ENCODE results near the gene MAP4K1. TPM values are rescaled to one million over a fixed set of nuclear protein-coding genes. Genes with fewer than 3 reads are reported as not detected.

MAP4K1 gene
- total RNA-seq, 1 experiment from 2014 or later: 8.2 TPM

GRCh38 chr19:38542040-38542439 lies 75.7 kb downstream of the MAP4K1 start:
- H3K27me3 ChIP-seq (ENCODE audit: control insufficient read depth, insufficient read depth, low read length): no peaks in the 10 kb centered on the region
- peaks cover 1% of the 10 kb centered on the region for H3K36me3 ChIP-seq (replicated peaks; ENCODE audit: control insufficient read depth, insufficient read depth, low read length)
- no peak overlapping the region for H3K4me3 ChIP-seq (ENCODE audit: insufficient read depth, low read depth, low read length)
- DNase-seq: no peak

GRCh38 chr19:38539751-38540150 lies 78.0 kb downstream of the MAP4K1 start:
- no peak for DNase-seq
- Histone ChIP-seq H3K36me3 (replicated peaks; ENCODE audit: control insufficient read depth, insufficient read depth, low read length) (peaks cover 10% of the 10 kb centered on the region), H3K27me3 (ENCODE audit: control insufficient read depth, insufficient read depth, low read length) (no peaks in the 10 kb centered on the region), H3K4me3 (ENCODE audit: insufficient read depth, low read depth, low read length) (no peak overlapping the region)

DNA sequence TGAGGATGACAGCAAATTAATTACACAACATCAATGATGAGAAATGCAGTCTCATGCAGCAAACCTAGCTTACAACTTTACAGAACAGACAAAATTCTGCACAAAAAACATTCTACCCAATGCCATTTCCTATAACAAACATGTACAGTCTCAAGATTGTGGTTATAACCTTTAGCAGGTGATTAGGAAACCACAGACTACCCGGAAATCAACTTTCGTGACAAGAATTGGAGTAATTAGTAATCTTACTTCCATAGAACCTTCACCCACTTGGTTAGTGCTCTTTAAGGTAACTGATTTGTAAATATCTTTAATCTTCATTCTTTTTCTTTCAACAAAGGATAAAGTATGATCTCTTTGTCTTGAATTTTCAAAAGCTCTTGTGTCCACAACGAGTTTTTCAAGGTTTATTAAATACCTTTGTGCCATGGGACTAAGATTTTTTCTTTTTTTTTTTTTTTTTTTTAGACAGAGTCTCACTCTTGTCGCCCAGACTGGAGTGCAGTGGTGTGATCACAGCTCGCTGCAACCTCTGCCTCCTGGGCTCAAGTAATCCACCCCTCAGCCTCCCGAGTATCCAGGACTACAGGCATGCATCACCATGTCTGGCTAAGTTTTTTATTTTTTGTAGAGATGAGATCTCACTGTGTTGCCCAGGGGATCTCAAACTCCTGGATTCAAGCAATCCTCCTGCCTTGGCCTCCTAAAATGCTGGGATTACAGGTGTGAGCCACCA lies 78.8 kb downstream of the MAP4K1 start:
- no peaks in the 10 kb centered on the region for H3K27me3 ChIP-seq (ENCODE audit: control insufficient read depth, insufficient read depth, low read length)
- H3K4me3 ChIP-seq (ENCODE audit: insufficient read depth, low read depth, low read length): no peak overlapping the region
- DNase-seq: no peak
- H3K36me3 ChIP-seq (replicated peaks; ENCODE audit: control insufficient read depth, insufficient read depth, low read length): peaks cover 13% of the 10 kb centered on the region

DNA sequence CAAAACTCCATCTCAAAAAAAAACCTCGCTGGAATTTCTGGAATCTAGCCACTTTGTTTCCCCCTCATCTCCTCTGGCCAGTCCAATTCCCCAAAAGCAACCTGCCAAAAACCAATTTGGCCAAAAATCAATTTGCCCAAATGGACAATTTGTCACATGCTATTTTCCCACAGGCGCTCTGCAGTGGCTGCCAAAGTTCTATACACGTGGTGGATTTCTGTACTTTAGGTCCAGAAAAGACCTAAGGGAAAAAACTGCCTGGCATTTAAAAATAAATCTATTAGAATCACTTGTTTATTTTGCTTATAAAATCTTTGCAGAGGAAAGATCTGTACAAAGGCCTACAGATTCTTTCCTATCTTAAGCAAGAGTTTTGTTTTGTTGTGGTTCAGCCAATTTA lies 79.4 kb downstream of the MAP4K1 start:
- no peak for DNase-seq
- Histone ChIP-seq H3K27me3 (ENCODE audit: control insufficient read depth, insufficient read depth, low read length) (no peaks in the 10 kb centered on the region), H3K4me3 (ENCODE audit: insufficient read depth, low read depth, low read length) (no peak overlapping the region), H3K36me3 (replicated peaks; ENCODE audit: control insufficient read depth, insufficient read depth, low read length) (peaks cover 13% of the 10 kb centered on the region)

Other genes with a start within 250 kb of the MAP4K1 start
- 229 and 270 TPM in 2 replicates for gene PSMD8, start 243.4 kb downstream of the MAP4K1 start, total RNA-seq (2014; rRNA removed; shearing (Covaris generic))
- gene GGN, start 229.9 kb downstream of the MAP4K1 start, total RNA-seq (2014; rRNA removed; shearing (Covaris generic)): 0.11 and 0.21 TPM in 2 replicates
- 1.6 and 4.2 TPM in 2 replicates for gene SPRED3, start 229.3 kb downstream of the MAP4K1 start, total RNA-seq (2014; rRNA removed; shearing (Covaris generic))
- gene FAM98C, start 214.9 kb downstream of the MAP4K1 start, total RNA-seq (2014; rRNA removed; shearing (Covaris generic)): 4.6 and 6.4 TPM in 2 replicates
- 1.2 and 2.1 TPM in 2 replicates for gene RASGRP4, start 191.7 kb downstream of the MAP4K1 start, total RNA-seq (2014; rRNA removed; shearing (Covaris generic))
- gene RYR1, start 184.3 kb downstream of the MAP4K1 start, total RNA-seq (2014; rRNA removed; shearing (Covaris generic)): 17.9 and 25.5 TPM in 2 replicates
- 408 and 422 TPM in 2 replicates for gene EIF3K, start 1.2 kb upstream of the MAP4K1 start, total RNA-seq (2014; rRNA removed; shearing (Covaris generic))
- gene ACTN4, start 29.7 kb upstream of the MAP4K1 start, total RNA-seq (2014; rRNA removed; shearing (Covaris generic)): 163 and 226 TPM in 2 replicates
- 3.0 and 5.4 TPM in 2 replicates for gene CAPN12, start 126.5 kb upstream of the MAP4K1 start, total RNA-seq (2014; rRNA removed; shearing (Covaris generic))
- 0.37 and 1.9 TPM in 2 replicates for gene LGALS7, start 155.6 kb upstream of the MAP4K1 start, total RNA-seq (2014; rRNA removed; shearing (Covaris generic))
- not detected in 2 replicates for gene LGALS7B, start 171.2 kb upstream of the MAP4K1 start, total RNA-seq (2014; rRNA removed; shearing (Covaris generic))
- gene LGALS4, start 195.0 kb upstream of the MAP4K1 start, total RNA-seq (2014; rRNA removed; shearing (Covaris generic)): not detected in 2 replicates
- 97.6 and 109 TPM in 2 replicates for gene ECH1, start 213.8 kb upstream of the MAP4K1 start, total RNA-seq (2014; rRNA removed; shearing (Covaris generic))
- 454 and 591 TPM in 2 replicates for gene HNRNPL, start 232.0 kb upstream of the MAP4K1 start, total RNA-seq (2014; rRNA removed; shearing (Covaris generic))